Esophagus squamous epithelium (tissue), 4 donors: ENCODE measurements around the gene TMEM266. TPM values are rescaled to one million over a fixed set of nuclear protein-coding genes. Genes with fewer than 3 reads are reported as not detected.

Experiments used
- total RNA-seq, 4 donors: library from RNA; depleted of rRNA; stranded (reverse); fragments of >200 nt; gene quantifications; one replicate each; pipeline ENCODE4 v1.1.0, GENCODE V29; 2016

Gene TMEM266
- total RNA-seq, 4 donors from 2014 or later: 0.19 to 0.79 (median 0.29) TPM; not detected in 1

Other genes starting within 250 kb of the TMEM266 start
- 10 to 100 TPM in 3 of 4 donors, 1 to 10 TPM in 1; 9.1 to 40.2 (median 25.6) TPM for gene UBE2Q2, start 216.5 kb upstream of the TMEM266 start, total RNA-seq
- gene FBXO22, start 156.1 kb upstream of the TMEM266 start, total RNA-seq: 10 to 100 TPM in 3 of 4 donors, 1 to 10 TPM in 1; 5.6 to 18.9 (median 15.4) TPM
- gene NRG4, start 47.6 kb upstream of the TMEM266 start, total RNA-seq: 1 to 10 TPM in 2 of 4 donors, under 1 TPM in 2; 0.83 to 2.8 (median 1.4) TPM